HCT116 (cell line): Measurements from ENCODE around the gene PTGS1.

Experiments used
- CEBPB ChIP-seq: IDR thresholded peaks from 2 replicates; pipeline ENCODE4 v1.6.1; 2012; ENCODE audit warnings: low read depth
- CTCF ChIP-seq, 3 experiments: fragments of 200-600 bp in 1 of 3; sonication (generic) in 1 of 3; IDR thresholded peaks in 2 of 3; conservative IDR thresholded peaks in 1 of 3; 2 replicates each; pipeline ENCODE4 v1.5.1; 2012 to 2017; ENCODE audit warnings: low read depth in 2 of 3, low read length in 2 of 3, antibody characterized with exemption in 1 of 3, borderline replicate concordance in 1 of 3, control low read depth in 1 of 3, mild to moderate bottlenecking in 1 of 3, mixed read lengths in 1 of 3, mixed run types in 1 of 3, moderate library complexity in 1 of 3; ENCODE audit not compliant: insufficient read depth in 1 of 3
- EZH2 ChIP-seq: fragments of 200-600 bp; sonication (generic); IDR thresholded peaks from 2 replicates; pipeline ENCODE4 v1.6.1; 2017; ENCODE audit warnings: antibody characterized with exemption, mixed run types
- EZH2phosphoT487 ChIP-seq: fragments of 200-600 bp; IDR thresholded peaks from 2 replicates; pipeline ENCODE4 v1.6.1; 2018; ENCODE audit warnings: antibody characterized with exemption, borderline replicate concordance
- POLR2A ChIP-seq: IDR thresholded peaks from 2 replicates; pipeline ENCODE4 v1.7.0; 2011; ENCODE audit warnings: borderline replicate concordance; ENCODE audit not compliant: insufficient read depth, insufficient read length; ENCODE audit errors: extremely low read depth
- POLR2AphosphoS5 ChIP-seq: IDR thresholded peaks from 2 replicates; pipeline ENCODE4 v1.6.1; 2011; ENCODE audit warnings: mild to moderate bottlenecking, low read depth, low read length, moderate library complexity
- RAD21 ChIP-seq: IDR thresholded peaks from 2 replicates; pipeline ENCODE4 v1.6.1; 2012; ENCODE audit warnings: low read depth, mild to moderate bottlenecking
- SIN3A ChIP-seq: IDR thresholded peaks from 2 replicates; pipeline ENCODE4 v1.6.1; 2012; ENCODE audit warnings: low read depth
- TCF7L2 ChIP-seq: IDR thresholded peaks from 2 replicates; pipeline ENCODE4 v1.7.0; 2011; ENCODE audit warnings: borderline replicate concordance, inconsistent platforms; ENCODE audit not compliant: insufficient read depth, insufficient read length; ENCODE audit errors: extremely low read depth
- YY1 ChIP-seq: IDR thresholded peaks from 2 replicates; pipeline ENCODE4 v1.6.1; 2011; ENCODE audit warnings: low read length, low read depth, moderate library complexity, mild to moderate bottlenecking; ENCODE audit not compliant: insufficient replicate concordance; ENCODE audit errors: extremely low read depth
- ZBTB33 ChIP-seq: IDR thresholded peaks from 2 replicates; pipeline ENCODE4 v1.6.1; 2011; ENCODE audit warnings: mild to moderate bottlenecking, low read length, moderate library complexity; ENCODE audit not compliant: insufficient replicate concordance; ENCODE audit errors: extremely low read depth
- ZNF274 ChIP-seq: fragments of 200-500 bp; sonication (Bioruptor generic); IDR thresholded peaks from 2 replicates; pipeline ENCODE4 v1.6.1; 2014; ENCODE audit warnings: mild to moderate bottlenecking, low read depth, low read length, inconsistent platforms

GRCh38 chr9:122397749-122398148, 26.9 kb downstream of the PTGS1 start:
- TF ChIP-seq CTCF (IDR thresholded peaks at IDR 0.05 in 2 of 3, conservative IDR thresholded peaks at IDR 0.05 in 1 of 3; ENCODE audit: borderline replicate concordance in 1 of 3, insufficient read depth in 1 of 3, low read depth in 2 of 3, low read length in 2 of 3), result no peak
- no peak for TF ChIP-seq YY1
- TF ChIP-seq POLR2AphosphoS5, result no peak
- TF ChIP-seq ZNF274, result no peak
- no peak for TF ChIP-seq EZH2
- no peak for TF ChIP-seq POLR2A
- TF ChIP-seq ZBTB33, result no peak
- TF ChIP-seq EZH2phosphoT487, result no peak
- TF ChIP-seq TCF7L2, result no peak
- TF ChIP-seq RAD21, result no peak
- TF ChIP-seq CEBPB, result no peak
- no peak for TF ChIP-seq SIN3A
